ENCODE measurements around the gene NPM3.
"Not testable (repeated sequence)": the region's sequence is repeated elsewhere in the genome, so short reads cannot be mapped to it uniquely, and the experiment has no call there.

NPM3 gene

DNA sequence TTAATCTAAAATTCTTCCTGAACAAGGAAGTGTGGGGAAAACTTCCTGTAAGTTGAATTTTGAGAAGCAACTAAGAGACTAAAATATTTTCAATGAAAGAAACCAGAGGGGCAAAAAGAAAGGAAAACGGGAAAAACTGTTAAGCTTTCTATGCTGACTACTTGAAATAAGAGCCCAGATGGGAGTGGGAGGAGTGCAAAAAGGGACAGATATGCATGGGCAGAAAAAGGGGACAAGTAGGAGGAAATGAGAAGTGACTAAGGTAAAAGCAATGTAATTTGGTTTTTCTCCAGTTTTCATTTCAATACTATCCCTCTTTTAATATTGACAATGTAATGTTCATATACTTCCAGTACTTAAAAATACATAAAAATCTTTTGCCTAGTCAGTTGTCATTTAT is 23.9 kb upstream of the NPM3 start:
- no peak for DNase-seq (ENCODE audit: insufficient read length, low spot score)
- no peak for FAIRE-seq

DNA sequence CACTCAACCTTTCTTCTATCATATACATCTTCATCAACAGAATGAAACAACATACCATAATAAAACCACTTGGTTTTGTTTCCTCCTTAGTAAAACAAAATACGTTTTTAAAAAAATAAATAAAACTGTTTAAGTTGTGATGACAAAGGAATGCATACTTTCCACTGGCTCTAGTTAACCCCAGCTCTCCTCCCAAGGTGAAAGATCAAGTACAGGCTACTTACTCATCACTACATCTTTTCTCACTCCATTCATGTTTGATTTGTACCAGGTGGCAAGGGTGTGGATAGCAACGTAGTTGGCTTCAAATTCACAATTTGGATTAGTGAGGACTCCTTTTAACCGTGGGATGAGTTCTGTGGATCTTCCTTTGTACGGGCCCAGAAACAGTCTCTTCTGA is 20.3 kb upstream of the NPM3 start:
- DNase-seq (ENCODE audit: insufficient read length, low spot score) (no peak), FAIRE-seq (no peak)

DNA sequence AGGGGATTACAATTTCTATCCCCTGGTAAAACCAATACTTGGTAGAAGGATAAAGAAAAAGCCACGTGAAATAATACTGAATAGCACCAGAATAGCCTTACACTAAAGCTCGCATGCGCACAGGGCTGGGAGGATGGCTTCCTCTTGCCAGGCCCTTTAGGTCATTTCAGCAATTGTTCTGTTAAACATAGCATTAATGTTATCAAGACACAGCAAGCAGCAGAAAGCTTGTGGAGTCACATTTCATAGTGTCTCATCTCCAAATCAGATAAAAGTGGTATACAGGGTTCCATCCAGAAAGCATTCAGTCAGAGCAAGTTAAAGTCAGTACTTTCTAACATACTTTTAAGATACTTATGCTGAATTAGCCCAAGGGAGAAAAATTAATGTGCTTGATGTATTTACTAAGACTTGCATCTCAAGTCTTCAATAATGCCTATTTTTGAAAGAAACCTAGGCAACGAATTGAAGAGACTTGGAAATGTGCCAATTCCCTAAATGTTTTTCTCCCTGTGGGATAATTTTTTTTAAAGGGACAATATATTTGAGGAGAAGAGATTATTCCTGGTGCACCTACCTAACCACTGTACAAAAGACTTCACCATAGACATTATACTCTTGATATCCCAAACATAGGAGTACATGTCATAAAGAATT is 14.3 kb upstream of the NPM3 start:
- DNase-seq (ENCODE audit: insufficient read length, low spot score) (no peak), FAIRE-seq (no peak)

DNA sequence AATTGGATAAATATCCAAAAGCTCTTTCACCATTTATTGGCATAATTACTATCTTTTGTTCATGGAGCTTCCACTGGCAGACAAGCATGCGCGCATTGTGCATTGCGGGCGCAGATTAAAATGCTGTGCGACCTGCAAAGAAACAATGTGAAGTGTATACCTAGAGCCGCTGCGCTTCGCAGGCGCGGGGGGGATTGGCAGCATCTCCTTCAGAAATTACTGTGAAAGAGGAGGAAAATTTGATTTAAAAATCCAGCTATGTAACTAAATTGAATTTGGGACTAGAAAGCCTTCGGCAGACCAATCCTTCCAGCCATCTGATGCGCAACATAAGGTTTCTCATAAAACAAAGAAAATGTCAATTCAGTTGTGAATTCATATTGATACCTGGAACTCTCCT is 10.3 kb upstream of the NPM3 start:
- FAIRE-seq: no peak
- DNase-seq (ENCODE audit: insufficient read length, low spot score): no peak

DNA sequence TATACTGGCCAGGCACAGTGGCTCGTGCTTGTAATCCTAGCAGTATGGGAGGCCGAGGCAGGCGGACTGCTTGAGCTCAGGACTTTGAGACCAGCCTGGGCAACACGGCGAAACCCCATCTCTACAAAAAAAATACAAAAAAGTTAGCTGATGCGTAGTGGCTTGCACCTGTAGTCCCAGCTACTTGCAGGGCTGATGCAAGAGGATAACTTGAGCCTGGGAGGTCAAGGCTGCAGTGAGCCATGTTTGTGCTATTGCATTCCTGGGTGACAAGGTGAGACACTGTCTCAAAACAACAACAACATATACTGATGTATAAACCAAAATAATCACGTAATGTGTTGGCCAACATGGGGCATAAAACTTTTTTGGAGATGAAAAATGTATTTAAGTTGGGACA is 6.4 kb upstream of the NPM3 start:
- FAIRE-seq: peak; percentile 44
- no peak for DNase-seq (ENCODE audit: insufficient read length, low spot score)

DNA sequence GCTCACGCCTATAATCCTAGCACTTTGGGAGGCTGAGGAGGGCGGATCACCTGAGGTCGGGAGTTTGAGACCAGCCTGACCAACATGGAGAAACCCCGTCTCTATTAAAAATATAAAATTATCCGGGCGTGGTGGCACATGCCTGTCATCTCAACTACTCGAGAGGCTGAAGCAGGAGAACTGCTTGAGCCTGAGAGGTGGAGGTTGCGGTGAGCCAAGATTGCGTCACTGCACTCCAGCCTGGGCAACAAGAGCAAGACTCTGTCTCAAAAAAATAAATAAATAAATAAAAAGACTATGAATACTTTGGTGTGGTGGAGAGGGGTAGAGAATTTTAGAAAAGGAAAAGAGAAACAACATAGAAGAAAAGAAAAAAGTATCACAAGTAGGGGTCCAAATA is 6.0 kb upstream of the NPM3 start:
- DNase-seq (ENCODE audit: insufficient read length, low spot score); FAIRE-seq: not testable (repeated sequence)

DNA sequence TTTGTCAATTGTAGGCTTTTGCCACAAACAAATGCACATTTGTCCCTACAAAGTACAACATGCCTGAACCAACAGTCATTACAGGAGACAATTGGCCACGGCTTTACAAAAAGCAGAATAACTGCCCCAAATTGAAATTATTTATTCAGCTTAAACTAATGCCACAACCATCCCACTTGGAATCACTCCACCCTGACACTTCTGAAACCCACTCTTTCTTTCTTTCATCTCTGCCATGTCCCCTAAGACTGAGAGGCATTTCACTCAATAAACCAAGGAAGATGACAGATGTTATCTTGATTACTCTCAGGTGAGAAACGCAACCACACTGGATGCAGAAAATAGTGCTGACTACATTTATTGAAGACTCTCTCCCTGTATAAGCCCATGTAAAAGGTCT is 2.6 kb upstream of the NPM3 start:
- DNase-seq (ENCODE audit: insufficient read length, low spot score) (no peak), FAIRE-seq (no peak)

DNA sequence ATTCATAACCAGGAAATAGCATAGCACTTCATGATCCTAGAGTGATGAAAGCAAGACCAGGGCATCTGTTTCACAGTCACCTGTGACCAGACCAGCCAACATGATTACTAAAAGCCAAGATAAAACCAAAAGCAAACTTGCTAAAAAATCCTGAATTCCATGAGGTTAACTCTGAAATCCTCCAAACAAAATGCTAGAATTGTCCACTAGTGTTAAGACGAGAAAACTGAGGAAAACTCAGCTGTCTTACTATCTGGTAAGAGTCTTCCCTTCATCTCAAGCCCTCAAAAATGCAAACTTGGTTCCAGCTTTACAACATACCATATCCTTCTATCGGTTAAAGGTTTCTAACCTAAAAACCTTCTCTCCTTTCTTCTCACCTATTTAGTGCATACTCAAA is 1.3 kb upstream of the NPM3 start:
- FAIRE-seq: no peak

DNA sequence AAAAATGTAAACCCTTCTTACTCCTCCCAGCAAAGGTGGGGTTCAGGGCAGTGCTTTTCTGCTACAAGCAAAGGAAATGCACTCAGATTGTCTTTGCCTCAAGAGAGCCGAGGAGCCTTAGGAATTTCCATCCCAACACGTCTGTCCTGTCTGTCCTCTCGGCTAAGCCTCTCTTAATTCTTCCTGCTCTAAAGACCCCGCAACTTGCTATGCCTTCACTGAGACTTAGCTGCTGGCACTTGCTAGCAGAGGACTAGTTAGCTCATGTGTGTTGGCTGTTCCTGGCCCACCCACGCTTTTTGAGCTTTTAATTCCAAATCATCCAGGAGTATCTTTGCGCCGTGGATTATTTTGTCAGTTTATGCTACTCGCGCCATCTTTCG is 481 bp upstream of the NPM3 start:
- FAIRE-seq (no peak), DNase-seq (ENCODE audit: insufficient read length, low spot score) (no peak)

More for the DNA sequence above, 1.3 kb upstream of the NPM3 start:
- DNase-seq (ENCODE audit: insufficient read length, low spot score): no peak

DNA sequence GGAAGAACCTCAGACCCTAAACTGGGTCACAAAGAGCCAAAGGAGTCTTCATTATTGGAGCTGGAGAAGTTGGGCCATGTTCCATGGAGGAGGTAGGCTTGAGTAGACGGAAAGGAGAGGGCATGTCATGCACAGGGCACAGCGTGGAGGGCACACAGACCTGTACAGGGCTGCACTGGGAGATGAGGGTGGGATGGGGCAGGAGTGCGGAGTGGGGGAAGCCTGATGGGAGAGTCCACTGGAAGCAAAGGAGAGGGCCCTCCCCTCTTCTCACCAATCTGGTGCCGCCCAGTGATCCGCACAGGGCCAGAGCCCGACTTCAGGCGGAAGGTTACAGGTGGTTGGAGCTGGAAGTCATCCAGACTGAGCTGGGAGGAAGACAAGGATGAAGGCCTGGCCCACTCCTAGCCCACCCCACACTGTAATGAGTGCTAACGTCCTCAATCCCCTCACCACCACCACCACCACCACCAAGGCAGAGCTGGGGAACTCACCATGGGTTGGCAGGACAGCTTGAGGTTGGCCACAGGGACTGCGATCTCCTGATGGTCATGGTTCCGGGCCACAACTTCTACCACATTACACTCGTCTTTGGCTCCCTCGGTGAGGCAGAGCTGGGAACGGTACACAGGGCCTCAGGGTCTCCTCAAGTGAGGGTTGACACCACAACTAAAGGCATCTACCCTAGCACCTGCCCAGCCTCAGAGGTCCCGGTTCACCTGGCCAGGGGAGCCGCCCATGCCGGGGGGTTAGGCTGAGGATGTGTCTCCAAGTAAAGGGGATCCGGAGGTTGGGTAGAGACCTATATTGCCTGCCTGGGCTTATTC is 1.0 kb downstream of the NPM3 start:
- DNase-seq (ENCODE audit: insufficient read length, low spot score) (no peak), FAIRE-seq (no peak)

DNA sequence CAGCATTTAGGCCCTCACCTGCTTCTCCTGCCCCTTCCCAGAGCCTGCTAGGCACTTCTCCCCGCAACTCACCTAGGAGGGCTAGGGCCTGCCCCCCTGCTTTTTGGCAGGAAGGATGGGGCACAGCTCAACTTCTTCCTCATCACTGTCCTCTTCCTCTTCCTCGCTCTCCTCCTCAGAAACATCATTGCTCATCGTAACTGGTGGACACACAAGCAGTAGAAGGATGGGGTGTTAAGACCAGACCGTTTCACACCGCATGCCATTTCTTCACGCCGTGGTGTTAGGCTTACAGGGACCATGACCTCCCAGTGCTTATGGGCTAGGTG is 1.6 kb downstream of the NPM3 start:
- FAIRE-seq (no peak), DNase-seq (ENCODE audit: insufficient read length, low spot score) (no peak)

DNA sequence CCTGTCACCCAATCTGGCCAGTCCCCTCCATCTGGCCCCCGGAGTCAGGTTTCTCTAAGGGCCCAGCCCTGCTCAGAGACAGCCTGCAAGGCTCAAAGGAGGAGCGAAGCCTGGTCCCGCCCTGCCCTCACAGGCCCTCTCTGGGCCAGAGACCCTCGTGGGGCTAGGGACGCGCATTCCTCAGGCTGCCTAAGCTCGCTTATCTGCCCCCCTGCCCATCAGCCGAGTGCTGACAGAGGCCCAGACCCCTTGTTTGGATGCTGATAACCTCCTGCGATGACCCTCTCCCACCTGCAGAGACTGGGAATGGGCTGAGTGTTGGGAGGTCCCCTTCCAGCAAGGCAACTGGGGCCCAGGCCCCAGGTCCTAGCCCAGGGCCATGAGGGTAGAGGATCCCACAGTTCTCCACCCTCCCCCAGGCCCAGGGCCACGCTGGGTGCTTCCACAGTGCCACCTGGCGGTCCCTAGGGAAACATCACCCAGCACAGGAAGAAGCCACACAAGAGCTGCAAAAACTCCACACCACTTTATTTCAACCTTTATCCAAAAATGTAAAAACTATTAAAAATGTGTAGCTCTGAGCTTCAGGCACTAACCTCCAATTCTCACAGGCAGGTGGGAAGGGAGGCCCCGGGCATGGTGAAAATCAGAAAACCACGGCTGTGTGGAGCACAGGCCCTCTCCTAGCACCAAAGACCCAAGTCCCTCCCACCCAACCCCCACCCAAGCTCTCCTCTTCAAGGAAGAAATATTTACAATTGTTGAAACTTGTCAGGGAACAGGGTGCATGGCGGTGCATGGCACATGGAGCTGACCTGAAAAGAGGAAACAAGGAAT is 2.2 kb downstream of the NPM3 start:
- FAIRE-seq: peak; percentile 89
- peak; percentile 82 for DNase-seq (ENCODE audit: insufficient read length, low spot score)

DNA sequence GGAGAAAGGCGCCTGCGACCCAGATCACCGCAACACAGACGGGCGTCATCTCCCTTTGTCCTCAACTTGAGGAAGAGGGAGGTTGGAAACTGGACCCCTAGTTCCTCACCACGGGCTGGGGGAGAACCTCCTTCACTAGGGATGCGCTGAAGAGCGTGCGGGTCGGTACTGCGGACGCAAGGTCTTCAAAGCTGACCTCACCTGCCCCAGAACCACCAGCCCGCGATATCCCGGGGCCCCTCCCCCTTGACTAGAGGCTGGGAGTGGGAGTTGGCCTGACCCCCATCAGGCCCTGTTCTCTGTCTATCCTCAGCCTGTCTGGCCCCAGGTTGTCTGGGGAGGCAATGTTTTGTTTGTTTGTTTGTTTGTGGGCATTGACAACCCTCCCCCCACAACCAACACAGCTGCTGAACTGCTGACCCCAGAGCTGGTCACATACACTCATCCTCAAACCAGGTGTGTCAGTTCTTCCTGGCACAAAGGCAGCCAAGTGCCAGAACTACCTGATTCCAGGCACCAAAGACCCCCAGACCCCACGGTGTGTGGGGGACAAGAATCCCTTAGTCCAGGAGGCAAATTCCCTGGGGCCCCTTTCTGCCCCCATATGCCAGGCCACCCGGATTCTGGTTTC is 2.9 kb downstream of the NPM3 start:
- DNase-seq (ENCODE audit: insufficient read length, low spot score) (no peak), FAIRE-seq (no peak)

DNA sequence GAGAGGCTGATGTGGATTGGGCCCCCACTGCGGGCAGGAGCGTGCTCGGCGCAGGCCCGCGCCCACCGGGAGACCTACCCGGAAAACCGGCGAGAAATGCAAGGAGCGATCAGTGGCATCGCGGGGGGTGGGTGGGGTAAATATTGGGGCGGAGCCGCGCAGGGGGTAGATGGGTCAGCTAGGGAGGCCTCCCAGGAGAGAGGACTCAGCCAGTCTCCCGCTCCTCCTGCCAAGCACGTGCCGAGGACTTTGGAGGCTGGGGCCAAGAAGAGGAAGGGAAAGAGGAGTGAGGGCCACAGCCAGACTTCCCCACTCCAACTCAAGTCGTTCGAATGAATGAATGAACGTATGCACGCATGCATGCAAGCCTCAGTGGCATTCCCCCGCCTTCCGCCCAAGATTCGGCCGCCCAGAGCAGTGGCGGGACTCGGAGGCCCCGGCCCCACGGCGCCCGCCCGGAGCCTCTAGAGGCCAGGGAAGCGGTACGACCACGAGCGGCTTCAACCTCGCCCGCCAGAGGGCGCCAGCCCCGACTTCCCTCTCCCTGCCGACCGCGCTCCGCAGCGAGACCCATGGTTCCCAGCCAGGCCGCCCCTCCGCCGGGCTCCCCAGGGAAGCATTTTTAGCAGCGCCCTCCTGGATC is 3.6 kb downstream of the NPM3 start:
- DNase-seq (ENCODE audit: insufficient read length, low spot score) (peak; percentile 89), FAIRE-seq (peak; percentile 78)

DNA sequence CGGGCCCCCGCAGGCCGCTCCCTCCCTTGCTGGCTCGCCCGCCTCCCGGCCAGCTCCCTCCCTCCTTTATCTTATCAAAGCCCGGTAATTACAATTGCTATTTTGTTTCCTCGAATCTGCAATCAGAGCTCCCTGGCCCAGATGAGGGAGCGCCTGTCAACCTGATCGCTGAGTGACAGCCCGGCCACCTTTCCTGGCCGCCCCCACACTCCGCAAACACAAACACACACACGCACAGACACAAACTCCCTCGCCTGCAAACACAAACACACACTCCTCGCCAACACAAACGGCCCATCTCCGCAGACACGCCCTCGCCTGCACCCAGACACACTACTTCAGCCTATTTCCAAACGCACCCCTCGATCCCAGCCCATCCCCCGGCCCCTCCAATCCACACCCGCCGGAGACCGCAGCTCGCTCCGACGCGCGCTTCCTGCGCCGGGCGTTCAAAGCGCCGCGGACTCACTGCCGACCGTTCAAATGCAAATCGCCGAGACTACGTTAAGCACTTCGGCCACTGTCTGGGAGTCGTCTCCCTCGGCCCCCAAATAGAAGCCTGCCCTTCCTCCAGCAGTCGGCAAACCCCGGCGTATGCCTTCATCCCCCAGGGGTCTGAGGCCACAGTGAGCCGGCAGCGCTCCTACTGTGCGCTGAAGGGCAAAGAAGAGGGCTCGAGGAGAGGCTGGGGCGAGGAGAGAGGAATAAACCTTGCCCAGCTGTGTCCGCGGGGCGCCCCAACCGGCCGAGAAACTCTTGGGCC is 4.3 kb downstream of the NPM3 start:
- DNase-seq (ENCODE audit: insufficient read length, low spot score): no peak
- FAIRE-seq: peak; percentile 89

DNA sequence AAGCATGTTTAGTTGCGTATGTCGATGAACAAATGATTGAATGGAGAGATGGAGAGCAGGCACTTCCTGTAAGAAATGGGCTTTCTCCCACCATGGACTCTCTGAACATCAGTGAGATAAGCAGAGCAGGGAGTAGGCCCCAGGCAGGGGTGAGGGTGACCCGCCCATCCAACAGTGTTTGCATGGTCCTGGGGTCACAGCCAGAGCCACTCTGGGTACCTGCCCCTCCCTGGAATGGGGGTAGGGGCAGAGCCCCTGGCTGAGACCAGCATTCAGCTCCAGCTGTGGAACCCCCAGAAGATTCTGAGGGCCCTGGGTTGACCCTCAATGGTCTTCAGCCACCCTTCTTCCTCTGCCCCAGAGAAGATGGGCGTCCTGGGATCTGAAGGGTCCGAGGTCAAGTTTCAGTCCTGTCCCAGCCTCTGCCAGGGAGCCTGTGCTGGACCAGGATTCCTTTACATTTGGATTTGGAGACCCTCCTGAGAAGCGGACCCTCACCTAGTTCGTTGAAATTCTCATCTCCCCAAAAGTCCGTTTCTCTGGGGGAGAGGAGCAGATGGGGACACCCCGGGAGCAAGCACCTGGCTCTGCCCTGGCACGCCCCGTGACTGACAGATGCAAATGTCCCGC is 5.0 kb downstream of the NPM3 start:
- FAIRE-seq: no peak
- no peak for DNase-seq (ENCODE audit: insufficient read length, low spot score)

DNA sequence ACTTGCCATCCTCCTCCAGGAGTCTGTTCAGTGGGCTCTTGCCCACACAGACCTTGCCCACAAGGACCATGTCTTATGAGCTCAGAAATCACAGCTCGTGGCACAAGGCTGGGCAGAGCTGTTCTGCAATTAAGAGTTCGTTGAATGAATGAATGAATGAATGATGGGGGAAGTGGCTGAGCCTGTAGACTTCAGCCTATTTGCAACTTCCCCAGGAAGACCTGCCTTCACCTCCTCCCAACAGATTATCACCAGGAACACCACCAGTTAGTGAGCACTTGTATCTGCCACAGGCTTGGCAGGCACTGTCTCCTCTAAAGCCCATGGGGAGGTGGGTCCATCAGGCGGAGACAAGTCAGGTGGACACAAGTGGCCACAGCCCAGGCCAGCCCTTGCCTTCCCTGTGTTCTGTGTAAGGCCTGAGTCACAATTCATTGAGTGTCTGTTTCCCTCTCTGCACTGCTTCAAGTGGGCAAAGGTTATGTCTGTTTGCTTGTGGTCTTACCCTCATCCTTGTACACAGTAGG is 5.6 kb downstream of the NPM3 start:
- DNase-seq (ENCODE audit: insufficient read length, low spot score) (no peak), FAIRE-seq (no peak)

DNA sequence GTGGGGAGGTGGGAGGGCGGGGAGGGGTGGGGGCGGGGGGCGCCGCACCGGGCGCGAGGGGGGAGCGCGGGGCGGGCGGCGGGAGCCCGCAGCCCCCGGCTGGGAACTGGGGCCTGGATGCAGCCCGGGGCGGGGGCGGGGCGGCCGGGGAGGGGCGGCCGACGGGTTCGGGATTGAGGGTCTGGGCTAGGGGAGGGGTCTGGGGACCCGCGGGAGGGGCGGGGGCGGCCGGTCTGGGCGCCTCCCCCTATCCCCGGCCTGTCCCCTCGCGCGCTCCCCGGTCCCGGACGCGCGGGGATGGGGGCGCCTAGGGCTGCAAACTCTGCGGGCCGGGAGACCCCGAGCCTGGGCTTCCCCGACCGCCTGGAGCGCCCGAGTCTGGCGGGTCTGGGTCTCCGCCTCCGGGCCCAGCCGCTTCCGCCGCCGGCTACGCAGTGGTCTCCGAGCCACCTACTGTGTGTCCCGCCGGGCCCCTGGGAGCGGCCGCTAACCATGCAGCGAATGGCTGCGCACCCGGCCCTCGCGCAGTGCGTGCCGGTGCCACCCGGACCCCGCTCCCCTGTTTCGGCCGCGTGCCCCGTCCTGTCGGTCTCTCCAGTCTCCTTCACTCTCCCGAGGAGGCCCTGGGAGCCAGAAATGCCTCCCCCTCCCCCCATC is 7.0 kb downstream of the NPM3 start:
- FAIRE-seq: no peak
- DNase-seq (ENCODE audit: insufficient read length, low spot score): no peak
